HCT116 (cell line): ENCODE results near the gene CNN1. TPM values are rescaled to one million over a fixed set of nuclear protein-coding genes. Genes with fewer than 3 reads are reported as not detected.

Experiments used
- ATAC-seq: fragments of 200-7000 bp; cut with Tn5 transposase; 2 replicates; pipeline ENCODE4 v1.9.1; 2020; ENCODE audit warnings: mild to moderate bottlenecking, moderate library complexity
- BruUV-seq: library from RNA; stranded (reverse); fragments of 400-500 nt; replicated peaks from 2 replicates; lab custom pipeline; 2021; lab: Mats Ljungman, UMichigan
- CTCF ChIA-PET: fragments of 300-600 bp; sonication (Branson Sonifier 250); formaldehyde crosslinking; loops from one replicate; lab custom pipeline; 2021; ENCODE audit warnings: antibody characterized with exemption; lab: Charles Lee
- POLR2A ChIA-PET: fragments of 300-600, 350-600 bp; sonication (Branson Sonifier 250); formaldehyde crosslinking; loops from one replicate; lab custom pipeline; 2021; ENCODE audit warnings: antibody characterized with exemption; lab: Charles Lee
- RAD21 ChIA-PET, 2 experiments: fragments of 300-600 bp; sonication (Branson Sonifier 250); formaldehyde crosslinking; loops; one replicate each; lab custom pipeline; 2023; ENCODE audit warnings: low total read pairs in 2 of 2; ENCODE audit not compliant: uncharacterized antibody in 2 of 2, unreplicated experiment in 2 of 2, low non-redundant PET in 1 of 2; lab: Charles Lee
- DNase-seq: peaks from one replicate; pipeline ENCODE4 v3.0.0-alpha.2; 2010; ENCODE audit warnings: low read depth, low spot score
- H2AFZ ChIP-seq: fragments of 200-600 bp; shearing (Covaris generic), sonication (generic); 2 replicates; pipeline ENCODE4 v1.6.1; 2017; ENCODE audit warnings: low read depth, mixed run types, mixed read lengths, antibody characterized with exemption, low read length; ENCODE audit not compliant: poor library complexity, severe bottlenecking
- H3K27ac ChIP-seq: 2 replicates; pipeline ENCODE4 v1.5.1; 2012; ENCODE audit warnings: low read depth, low read length
- H3K27me3 ChIP-seq: fragments of 200-600 bp; sonication (generic); 2 replicates; pipeline ENCODE4 v1.6.1; 2016; ENCODE audit warnings: mixed run types, low read length, mixed read lengths; ENCODE audit not compliant: insufficient read depth
- H3K36me3 ChIP-seq, 2 experiments: fragments of 200-500 bp in 1 of 2; fragments of 200-600 bp in 1 of 2; sonication (Bioruptor generic) in 1 of 2; sonication (generic) in 1 of 2; 2 replicates each; pipeline versions ENCODE4 v1.5.1 to v1.6.1; 2014 to 2016; ENCODE audit warnings: low read length in 2 of 2, inconsistent platforms in 1 of 2, mixed read lengths in 1 of 2, mixed run types in 1 of 2; ENCODE audit not compliant: insufficient read depth in 2 of 2, control insufficient read depth in 1 of 2
- H3K4me1 ChIP-seq, 2 experiments: fragments of 200-600 bp in 1 of 2; sonication (generic) in 1 of 2; 2 replicates each; pipeline versions ENCODE4 v1.5.1 to v1.6.1; 2012 to 2017; ENCODE audit warnings: low read length in 2 of 2, inconsistent platforms in 1 of 2, mild to moderate bottlenecking in 1 of 2, mixed read lengths in 1 of 2, mixed run types in 1 of 2, moderate library complexity in 1 of 2; ENCODE audit not compliant: insufficient read depth in 2 of 2, control insufficient read depth in 1 of 2
- H3K4me2 ChIP-seq: fragments of 200-600 bp; sonication (generic); 2 replicates; pipeline ENCODE4 v1.6.1; 2017; ENCODE audit warnings: mixed run types, low read length, mixed read lengths
- H3K4me3 ChIP-seq, 2 experiments: fragments of 200-600 bp in 1 of 2; sonication (generic) in 1 of 2; replicated peaks in 1 of 2; 2 replicates each; pipeline ENCODE4 v1.5.1; 2011 to 2016; ENCODE audit warnings: low read length in 2 of 2, control low read depth in 1 of 2, low read depth in 1 of 2, mild to moderate bottlenecking in 1 of 2, mixed read lengths in 1 of 2, mixed run types in 1 of 2
- H3K79me2 ChIP-seq: fragments of 200-600 bp; sonication (generic); 2 replicates; pipeline ENCODE4 v1.6.1; 2017; ENCODE audit warnings: mild to moderate bottlenecking, mixed run types, low read length, moderate library complexity, mixed read lengths; ENCODE audit not compliant: insufficient read depth
- H3K9ac ChIP-seq: fragments of 200-600 bp; sonication (generic); 2 replicates; pipeline ENCODE4 v1.6.1; 2016; ENCODE audit warnings: low read length, mixed read lengths
- H3K9me2 ChIP-seq: fragments of 200-600 bp; sonication (generic), shearing (Covaris generic); 2 replicates; pipeline ENCODE4 v1.6.1; 2017; ENCODE audit warnings: mixed run types, mild to moderate bottlenecking, moderate library complexity; ENCODE audit not compliant: insufficient read depth
- H3K9me3 ChIP-seq, 2 experiments: fragments of 200-500 bp in 1 of 2; fragments of 200-600 bp in 1 of 2; sonication (Bioruptor generic) in 1 of 2; sonication (generic) in 1 of 2; 2 replicates each; pipeline ENCODE4 v1.6.1; 2014 to 2017; ENCODE audit warnings: low read length in 2 of 2, mixed read lengths in 2 of 2, inconsistent platforms in 1 of 2, low read depth in 1 of 2, mild to moderate bottlenecking in 1 of 2, mixed run types in 1 of 2, moderate library complexity in 1 of 2; ENCODE audit not compliant: control insufficient read depth in 1 of 2, insufficient read depth in 1 of 2
- H4K20me1 ChIP-seq: fragments of 200-600 bp; sonication (generic), shearing (Covaris generic); 2 replicates; pipeline ENCODE4 v1.6.1; 2017; ENCODE audit warnings: mixed run types, mild to moderate bottlenecking, moderate library complexity; ENCODE audit not compliant: insufficient read depth
- CTCF ChIP-seq, 3 experiments: fragments of 200-600 bp in 1 of 3; sonication (generic) in 1 of 3; IDR thresholded peaks in 2 of 3; conservative IDR thresholded peaks in 1 of 3; 2 replicates each; pipeline ENCODE4 v1.5.1; 2012 to 2017; ENCODE audit warnings: low read depth in 2 of 3, low read length in 2 of 3, antibody characterized with exemption in 1 of 3, borderline replicate concordance in 1 of 3, control low read depth in 1 of 3, mild to moderate bottlenecking in 1 of 3, mixed read lengths in 1 of 3, mixed run types in 1 of 3, moderate library complexity in 1 of 3; ENCODE audit not compliant: insufficient read depth in 1 of 3
- EZH2 ChIP-seq: fragments of 200-600 bp; sonication (generic); IDR thresholded peaks from 2 replicates; pipeline ENCODE4 v1.6.1; 2017; ENCODE audit warnings: antibody characterized with exemption, mixed run types
- EZH2phosphoT487 ChIP-seq: fragments of 200-600 bp; IDR thresholded peaks from 2 replicates; pipeline ENCODE4 v1.6.1; 2018; ENCODE audit warnings: antibody characterized with exemption, borderline replicate concordance
- JUND ChIP-seq: IDR thresholded peaks from 2 replicates; pipeline ENCODE4 v1.6.1; 2012
- POLR2AphosphoS5 ChIP-seq: IDR thresholded peaks from 2 replicates; pipeline ENCODE4 v1.6.1; 2011; ENCODE audit warnings: mild to moderate bottlenecking, low read depth, low read length, moderate library complexity
- SP1 ChIP-seq: IDR thresholded peaks from 2 replicates; pipeline ENCODE4 v1.6.1; 2012; ENCODE audit warnings: low read depth
- SRF ChIP-seq: IDR thresholded peaks from 2 replicates; pipeline ENCODE4 v1.6.1; 2012; ENCODE audit warnings: low read depth
- YY1 ChIP-seq: IDR thresholded peaks from 2 replicates; pipeline ENCODE4 v1.6.1; 2011; ENCODE audit warnings: low read length, low read depth, moderate library complexity, mild to moderate bottlenecking; ENCODE audit not compliant: insufficient replicate concordance; ENCODE audit errors: extremely low read depth
- ZFX ChIP-seq: fragments of 450-650 bp; IDR thresholded peaks from 2 replicates; pipeline ENCODE4 v1.6.1; 2017
- intact Hi-C: fragments of 100-400 bp; cut with micrococcal nuclease; formaldehyde crosslinking; loops from 2 replicates; pipeline ENCODE4 v1.10.0; 2022
- total RNA-seq: library from RNA; stranded (reverse); gene quantifications from one replicate; pipeline ENCODE4 v1.2.1, GENCODE V29; 2021; ENCODE audit not compliant: unreplicated experiment

Gene CNN1
- total RNA-seq, 1 experiment from 2014 or later = 0.64 TPM

- ChIA-PET POLR2A (no interaction called here), RAD21 (no interaction called here), CTCF (no interaction called here)
- no peaks in the 10 kb centered on the region for H3K36me3 ChIP-seq
- H3K4me3 ChIP-seq = no peak overlapping the region
- no peaks in the 10 kb centered on the region for H4K20me1 ChIP-seq
- no TSS peak for BruUV-seq
- peaks cover 7 to 19% of the 10 kb centered on the region in 2 experiments for H3K4me1 ChIP-seq
- no peak overlapping the region for H2AFZ ChIP-seq
- H3K4me2 ChIP-seq = no peak overlapping the region
- no peaks in the 10 kb centered on the region for H3K27me3 ChIP-seq
- intact Hi-C loops = no loop called here
- TF ChIP-seq YY1 (no peak), CTCF (IDR thresholded peaks at IDR 0.05 in 2 of 3, conservative IDR thresholded peaks at IDR 0.05 in 1 of 3; ENCODE audit: borderline replicate concordance in 1 of 3, insufficient read depth in 1 of 3, low read depth in 2 of 3, low read length in 2 of 3) (no peak), EZH2 (no peak), EZH2phosphoT487 (no peak), POLR2AphosphoS5 (no peak), JUND (no peak), SP1 (no peak), SRF (no peak), ZFX (no peak)
- no peaks in the 10 kb centered on the region for H3K79me2 ChIP-seq
- no peak overlapping the region for H3K27ac ChIP-seq
- no peak for ATAC-seq
- H3K9me3 ChIP-seq = no peaks in the 10 kb centered on the region
- H3K9ac ChIP-seq = no peak overlapping the region
- DNase-seq = no peak
- no peaks in the 10 kb centered on the region for H3K9me2 ChIP-seq
Measured at GRCh38 chr19:11539495-11540365, 1.1 kb downstream of the CNN1 start.
